ENCODE measurements around the gene PRKG1. TPM values are rescaled to one million over a fixed set of nuclear protein-coding genes. Genes with fewer than 3 reads are reported as not detected.

PRKG1 gene
- total and polyA plus RNA-seq, 2 of the 4 experiments (the other 2 are of a cell fraction) = 3.5 to 18.3 TPM

DNA sequence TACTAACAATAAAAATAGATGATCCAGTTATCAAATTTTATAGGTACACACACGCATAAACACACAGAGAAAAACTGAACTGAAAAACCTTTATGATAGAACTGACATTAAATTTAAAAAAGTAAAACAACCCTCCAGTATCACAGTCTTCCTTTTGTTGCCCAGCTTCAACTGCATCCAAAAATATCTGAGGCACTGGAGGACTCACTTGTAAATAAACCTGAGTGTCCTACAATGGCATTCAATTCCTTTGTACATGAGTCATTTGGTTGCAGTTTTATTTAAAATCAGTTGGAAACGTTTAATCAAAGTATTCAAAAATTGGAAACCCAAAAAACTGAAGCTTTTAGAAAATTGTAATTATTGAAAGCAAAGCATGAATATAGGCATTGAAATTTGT, 890.3 kb downstream of the PRKG1 start:
- Histone ChIP-seq H2BK15ac (ENCODE audit: low read depth, low read length) (no peak overlapping the region), H4K20me1 (ENCODE audit: insufficient read depth, low read length) (no peaks in the 10 kb centered on the region), H3K27me3 (ENCODE audit: control insufficient read depth, insufficient read depth, low read length) (no peaks in the 10 kb centered on the region), H3K27ac (ENCODE audit: insufficient read depth, low read length) (no peak overlapping the region), H2AK5ac (ENCODE audit: low read depth, low read length) (no peak overlapping the region), H3K56ac (ENCODE audit: extremely low read depth, insufficient read depth, low read length) (no peak overlapping the region), H3K4me1 (ENCODE audit: control insufficient read depth, insufficient read depth, low read length) (no peaks in the 10 kb centered on the region), H3K9me3 (ENCODE audit: control insufficient read depth, insufficient read depth, low read length) (no peaks in the 10 kb centered on the region), H2AK9ac (replicated peaks; ENCODE audit: low read depth, low read length, poor library complexity) (no peak overlapping the region), H2BK5ac (ENCODE audit: low read depth, low read length, poor library complexity, severe bottlenecking) (no peak overlapping the region), H3K36me3 (ENCODE audit: control insufficient read depth, insufficient read depth, low read length) (no peaks in the 10 kb centered on the region), H2AFZ (replicated peaks; ENCODE audit: low read length, poor library complexity) (no peak overlapping the region), H4K5ac (ENCODE audit: low read depth, low read length) (no peak overlapping the region), H2BK20ac (ENCODE audit: low read depth, low read length) (no peak overlapping the region), H3K18ac (ENCODE audit: low read depth, low read length) (no peak overlapping the region), H3K79me1 (ENCODE audit: low read depth in 1 of 2, low read length in 2 of 2) (no peaks in the 10 kb centered on the region), H3K4me3 (ENCODE audit: insufficient read depth, low read depth, low read length) (no peak overlapping the region), H3K9ac (ENCODE audit: low read depth, low read length) (no peak overlapping the region), H4K8ac (ENCODE audit: low read depth in 2 of 2, low read length in 2 of 2) (no peak overlapping the region), H3K14ac (replicated peaks; ENCODE audit: low read depth, low read length) (no peak overlapping the region), H3K4ac (ENCODE audit: low read depth, low read length) (no peak overlapping the region), H3K4me2 (ENCODE audit: low read depth, low read length) (no peak overlapping the region), H4K91ac (ENCODE audit: insufficient read depth, low read depth, low read length) (no peak overlapping the region), H2BK120ac (ENCODE audit: low read depth, low read length) (no peak overlapping the region), H3K9me1 (ENCODE audit: insufficient read depth, low read length) (0 out of 2 replicates have a peak, but pooled peaks cover 2% of the 10 kb centered on the region), H3K23ac (ENCODE audit: low read depth, low read length) (no peak overlapping the region)
- intact Hi-C loops (cut with micrococcal nuclease) (loop anchor here (5.0 to 10.0 kb wide), 3 partner anchors 267 to 542 kb away; partner anchors contain the start of gene CSTF2T), dilution Hi-C loops (cut with HindIII; ENCODE audit: low sequenced_read_pairs, unreplicated experiment) (no loop called here), in situ Hi-C loops (cut with MboI; ENCODE audit: low sequenced_read_pairs) (loop anchor here (10.0 to 25.0 kb wide), 2 partner anchors 552 to 900 kb away; no protein-coding TSS in a partner anchor)
- peak; percentile 27 for DNase-seq
- TF ChIP-seq MAFK (IDR thresholded peaks at IDR 0.05; ENCODE audit: low read depth, low read length) (no peak), FOS (IDR thresholded peaks at IDR 0.05; ENCODE audit: low read depth, low read length) (no peak), USF2 (IDR thresholded peaks at IDR 0.05; ENCODE audit: low read depth, low read length) (no peak)
- ATAC-seq (ENCODE audit: low read depth) = peak; percentile 48; the same call in 1 of the 2 replicates
- no CpG with 5 or more reads among the region's 2 CpGs for WGBS, 2 experiments (ENCODE audit: extremely low coverage in 2 of 2, insufficient read length in 1 of 2)
- no TSS peak for BruUV-seq (replicated peaks)
- ChIA-PET POLR2A (ENCODE audit: unreplicated experiment) (no interaction called here), CTCF (no interaction called here)
